ENCODE data around the gene ST7. TPM values are rescaled to one million over a fixed set of nuclear protein-coding genes. Genes with fewer than 3 reads are reported as not detected.

ST7 gene
- total RNA-seq, 3 donors from 2014 or later (not counting 1 experiment from before 2014, with no cell fraction given): 9.8 to 15.7 (median 12.9) TPM

DNA sequence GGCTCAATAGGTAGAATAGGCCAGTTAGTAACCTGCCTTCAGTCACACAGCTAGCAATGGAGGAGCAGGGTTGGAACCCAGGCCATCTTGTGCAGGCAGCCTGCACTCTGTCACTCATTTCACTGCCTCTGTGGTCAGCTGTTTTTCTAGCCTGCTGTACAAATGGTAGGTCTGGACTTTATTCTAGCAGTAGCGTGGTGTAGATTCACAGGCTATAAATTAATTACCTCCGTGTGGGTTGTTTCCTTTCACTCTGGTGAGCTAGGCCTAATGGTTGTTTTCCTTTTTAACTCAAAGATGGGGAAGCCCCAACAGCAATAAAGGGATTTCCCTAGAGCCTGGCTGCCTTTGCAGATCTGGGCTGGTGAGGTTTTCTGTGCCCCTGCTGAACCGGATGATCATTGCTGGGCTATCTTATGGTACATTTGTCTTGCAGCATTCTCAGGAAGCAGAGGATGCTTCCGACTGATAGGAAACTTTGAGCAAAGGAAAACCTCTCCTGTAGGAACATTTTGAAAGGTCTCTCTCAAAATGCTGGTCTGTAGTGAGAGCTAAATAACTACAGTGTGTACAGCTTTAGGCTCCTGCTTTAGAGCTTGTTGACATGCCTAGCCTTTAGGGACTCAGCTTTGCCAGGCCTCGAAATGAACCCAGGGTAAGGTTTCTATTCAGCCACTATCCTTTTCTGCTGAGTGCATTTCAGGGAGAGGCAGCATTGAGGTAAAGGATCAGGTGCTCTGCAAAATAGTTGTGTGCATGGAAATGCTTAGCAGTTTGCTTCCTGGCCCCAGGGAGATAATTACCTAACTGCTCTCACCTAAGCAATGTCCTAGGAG lies 157.4 kb downstream of the ST7 start:
- H3K4me3 ChIP-seq (ENCODE audit: low read length): no peak overlapping the region
- 21% methylated on average over 5 of the region's 5 CpGs for WGBS (ENCODE audit: insufficient coverage)
- TF ChIP-seq, protein P1, sequence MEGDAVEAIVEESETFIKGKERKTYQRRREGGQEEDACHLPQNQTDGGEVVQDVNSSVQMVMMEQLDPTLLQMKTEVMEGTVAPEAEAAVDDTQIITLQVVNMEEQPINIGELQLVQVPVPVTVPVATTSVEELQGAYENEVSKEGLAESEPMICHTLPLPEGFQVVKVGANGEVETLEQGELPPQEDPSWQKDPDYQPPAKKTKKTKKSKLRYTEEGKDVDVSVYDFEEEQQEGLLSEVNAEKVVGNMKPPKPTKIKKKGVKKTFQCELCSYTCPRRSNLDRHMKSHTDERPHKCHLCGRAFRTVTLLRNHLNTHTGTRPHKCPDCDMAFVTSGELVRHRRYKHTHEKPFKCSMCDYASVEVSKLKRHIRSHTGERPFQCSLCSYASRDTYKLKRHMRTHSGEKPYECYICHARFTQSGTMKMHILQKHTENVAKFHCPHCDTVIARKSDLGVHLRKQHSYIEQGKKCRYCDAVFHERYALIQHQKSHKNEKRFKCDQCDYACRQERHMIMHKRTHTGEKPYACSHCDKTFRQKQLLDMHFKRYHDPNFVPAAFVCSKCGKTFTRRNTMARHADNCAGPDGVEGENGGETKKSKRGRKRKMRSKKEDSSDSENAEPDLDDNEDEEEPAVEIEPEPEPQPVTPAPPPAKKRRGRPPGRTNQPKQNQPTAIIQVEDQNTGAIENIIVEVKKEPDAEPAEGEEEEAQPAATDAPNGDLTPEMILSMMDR (IDR thresholded peaks at IDR 0.05): no peak
- no peaks in the 10 kb centered on the region for H3K27me3 ChIP-seq (ENCODE audit: control insufficient read depth, insufficient read depth, low read length)
- peak; percentile 81 to 95 (median 94) for ATAC-seq
- H3K36me3 ChIP-seq (ENCODE audit: control insufficient read depth, insufficient read depth, low read length): no peaks in the 10 kb centered on the region
- DNase-seq: peak in 1 of 2 donors; percentile 78
- peaks cover 10% of the 10 kb centered on the region for H3K4me1 ChIP-seq (ENCODE audit: control insufficient read depth, insufficient read depth, low read length)
- Mint-ChIP-seq H3K4me1 (peaks cover 9% of the 10 kb centered on the region in 2 donors), H3K4me3 (no peak overlapping the region), H3K27ac (peak overlapping the region in 1 of 2 donors; percentile 24), H3K27me3 (ENCODE audit: low read depth in 2 of 2) (no peaks in the 10 kb centered on the region), H3K9me3 (no peaks in the 10 kb centered on the region), H3K36me3 (no peaks in the 10 kb centered on the region)
- intact Hi-C loops (cut with micrococcal nuclease): no loop called here
- H3K9me3 ChIP-seq (ENCODE audit: control insufficient read depth, insufficient read depth, low read length): no peaks in the 10 kb centered on the region
- peak overlapping the region; percentile 54 for H3K27ac ChIP-seq (ENCODE audit: low read length)

DNA sequence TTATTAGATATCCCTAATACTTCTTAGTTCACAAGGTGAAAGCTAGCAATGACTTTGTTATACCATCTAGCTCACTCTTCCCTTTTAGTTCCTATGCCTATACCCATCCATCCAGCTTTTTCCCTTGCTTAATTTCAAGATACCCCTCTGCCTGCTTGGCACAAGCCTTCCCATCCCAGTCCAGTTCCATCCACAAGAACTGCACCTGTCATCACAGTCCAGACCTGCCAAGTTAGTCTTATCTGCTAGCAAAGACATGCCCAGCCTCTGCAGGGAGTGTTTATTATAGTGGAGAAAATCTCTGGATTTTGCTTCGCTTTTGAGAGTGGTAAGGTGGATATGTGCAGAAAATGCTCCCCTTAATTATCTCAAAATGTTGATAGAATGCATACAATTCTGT lies 158.2 kb downstream of the ST7 start:
- Mint-ChIP-seq H3K27me3 (ENCODE audit: low read depth in 2 of 2) (no peaks in the 10 kb centered on the region), H3K4me3 (no peak overlapping the region), H3K36me3 (no peaks in the 10 kb centered on the region), H3K9me3 (no peaks in the 10 kb centered on the region), H3K27ac (no peak overlapping the region), H3K4me1 (peaks cover 9% of the 10 kb centered on the region in 2 donors)
- WGBS (ENCODE audit: insufficient coverage): no CpG with 5 or more reads among the region's 1 CpG
- TF ChIP-seq, protein P1 (IDR thresholded peaks at IDR 0.05): no peak
- intact Hi-C loops (cut with micrococcal nuclease): no loop called here
- Histone ChIP-seq H3K4me3 (ENCODE audit: low read length) (no peak overlapping the region), H3K9me3 (ENCODE audit: control insufficient read depth, insufficient read depth, low read length) (no peaks in the 10 kb centered on the region), H3K36me3 (ENCODE audit: control insufficient read depth, insufficient read depth, low read length) (no peaks in the 10 kb centered on the region), H3K27ac (ENCODE audit: low read length) (no peak overlapping the region), H3K4me1 (ENCODE audit: control insufficient read depth, insufficient read depth, low read length) (peaks cover 10% of the 10 kb centered on the region), H3K27me3 (ENCODE audit: control insufficient read depth, insufficient read depth, low read length) (no peaks in the 10 kb centered on the region)
- ATAC-seq: no peak
- no peak for DNase-seq

DNA sequence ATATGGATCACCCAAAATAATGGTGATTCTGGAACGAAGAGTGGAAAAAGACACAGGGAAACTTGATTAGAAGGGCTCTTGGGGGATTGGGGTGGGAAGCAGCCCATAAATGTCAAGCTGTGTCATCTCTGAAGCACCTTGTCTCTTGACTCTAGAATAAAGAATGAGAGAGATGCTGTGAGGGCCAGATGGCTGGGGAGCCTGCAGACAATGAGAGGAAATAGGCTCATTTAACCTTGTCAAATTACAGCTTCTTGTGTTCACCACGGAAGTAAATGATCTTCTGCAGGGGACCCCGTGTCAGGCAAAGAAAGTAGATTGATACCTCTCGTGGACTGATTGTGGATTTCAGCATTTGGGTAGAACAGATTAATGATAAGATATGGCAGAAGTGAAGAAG lies 159.3 kb downstream of the ST7 start:
- H3K4me1 ChIP-seq (ENCODE audit: control insufficient read depth, insufficient read depth, low read length): peaks cover 10% of the 10 kb centered on the region
- H3K27ac ChIP-seq (ENCODE audit: low read length): no peak overlapping the region
- intact Hi-C loops (cut with micrococcal nuclease): no loop called here
- 93% methylated on average over 4 of the region's 4 CpGs for WGBS (ENCODE audit: insufficient coverage)
- Mint-ChIP-seq H3K4me3 (no peak overlapping the region), H3K4me1 (peaks cover 9% of the 10 kb centered on the region in 2 donors), H3K27me3 (ENCODE audit: low read depth in 2 of 2) (no peaks in the 10 kb centered on the region), H3K36me3 (no peaks in the 10 kb centered on the region), H3K9me3 (no peaks in the 10 kb centered on the region), H3K27ac (no peak overlapping the region)
- TF ChIP-seq, protein P1 (IDR thresholded peaks at IDR 0.05): no peak
- no peak for ATAC-seq
- DNase-seq: no peak
- H3K4me3 ChIP-seq (ENCODE audit: low read length): no peak overlapping the region
- no peaks in the 10 kb centered on the region for H3K27me3 ChIP-seq (ENCODE audit: control insufficient read depth, insufficient read depth, low read length)
- H3K36me3 ChIP-seq (ENCODE audit: control insufficient read depth, insufficient read depth, low read length): no peaks in the 10 kb centered on the region
- H3K9me3 ChIP-seq (ENCODE audit: control insufficient read depth, insufficient read depth, low read length): no peaks in the 10 kb centered on the region

Data from natural killer cell (primary cell).